Keratinocyte (primary cell): Measurements from ENCODE around the gene KLHDC3. TPM values are rescaled to one million over a fixed set of nuclear protein-coding genes. Genes with fewer than 3 reads are reported as not detected.

Experiments
- DNase-seq: peaks from one replicate; pipeline ENCODE4 v3.0.0-alpha.2; 2011; ENCODE audit warnings: low read depth, missing footprints, low spot score
- FAIRE-seq: peaks from 2 replicates; lab custom pipeline; 2011; peaks lifted over from hg19 to GRCh38; lab: Jason Lieb, UNC
- H2AFZ ChIP-seq: 2 replicates; pipeline ENCODE4 v1.6.0; 2012; ENCODE audit warnings: low read length, control low read depth, inconsistent platforms; ENCODE audit not compliant: control insufficient read depth
- H3K27ac ChIP-seq: 2 replicates; pipeline ENCODE4 v1.5.1; 2011; ENCODE audit warnings: low read length; ENCODE audit not compliant: control insufficient read depth, insufficient read depth
- H3K27me3 ChIP-seq: 3 replicates; pipeline ENCODE4 v1.6.0; 2011; ENCODE audit warnings: low read length; ENCODE audit not compliant: control insufficient read depth, insufficient read depth; ENCODE audit errors: extremely low read depth
- H3K36me3 ChIP-seq, 2 experiments: 2 replicates in 1 of 2; 3 replicates in 1 of 2; pipeline ENCODE4 v1.5.1; 2011; ENCODE audit warnings: low read length in 2 of 2, mild to moderate bottlenecking in 1 of 2; ENCODE audit not compliant: control insufficient read depth in 2 of 2, insufficient read depth in 2 of 2; ENCODE audit errors: extremely low read depth in 1 of 2
- H3K4me1 ChIP-seq: 3 replicates; pipeline ENCODE4 v1.5.1; 2011; ENCODE audit warnings: low read length; ENCODE audit not compliant: control insufficient read depth, insufficient read depth; ENCODE audit errors: extremely low read depth
- H3K4me2 ChIP-seq: 3 replicates; pipeline ENCODE4 v1.6.0; 2011; ENCODE audit warnings: low read depth, low read length; ENCODE audit not compliant: control insufficient read depth, insufficient read depth; ENCODE audit errors: extremely low read depth
- H3K4me3 ChIP-seq, 3 experiments: fragments of 200-600 bp in 1 of 3; sonication (generic) in 1 of 3; 2 replicates in 2 of 3; 3 replicates in 1 of 3; pipeline ENCODE4 v1.5.1; 2011 to 2016; ENCODE audit warnings: low read length in 3 of 3, mild to moderate bottlenecking in 3 of 3, control low read depth in 2 of 3, inconsistent platforms in 1 of 3, low read depth in 1 of 3, mixed read lengths in 1 of 3, mixed run types in 1 of 3, moderate library complexity in 1 of 3; ENCODE audit not compliant: control insufficient read depth in 2 of 3, insufficient read depth in 2 of 3; ENCODE audit errors: extremely low read depth in 1 of 3
- H3K79me2 ChIP-seq: 2 replicates; pipeline ENCODE4 v1.6.0; 2012; ENCODE audit warnings: low read length; ENCODE audit not compliant: control insufficient read depth, insufficient read depth
- H3K9ac ChIP-seq: 3 replicates; pipeline ENCODE4 v1.6.0; 2011; ENCODE audit warnings: low read length; ENCODE audit not compliant: control insufficient read depth, insufficient read depth; ENCODE audit errors: extremely low read depth
- H3K9me1 ChIP-seq: 3 replicates; pipeline ENCODE4 v1.6.0; 2011; ENCODE audit warnings: low read length; ENCODE audit not compliant: control insufficient read depth, insufficient read depth; ENCODE audit errors: extremely low read depth
- H3K9me3 ChIP-seq: 2 replicates; pipeline ENCODE4 v1.5.1; 2012; ENCODE audit warnings: low read depth, low read length; ENCODE audit not compliant: control insufficient read depth
- H4K20me1 ChIP-seq: 3 replicates; pipeline ENCODE4 v1.6.0; 2011; ENCODE audit warnings: low read length; ENCODE audit not compliant: control insufficient read depth, insufficient read depth; ENCODE audit errors: extremely low read depth
- EZH2 ChIP-seq: IDR thresholded peaks from one replicate; pipeline ENCODE4 v1.6.1; 2012; ENCODE audit warnings: inconsistent platforms, mild to moderate bottlenecking, low read length, moderate library complexity
- dilution Hi-C: fragments of 300-500 bp; cut with MboI; formaldehyde crosslinking; loops from one replicate; pipeline ENCODE4 v1.7.0; 2020; ENCODE audit warnings: low sequenced_read_pairs; ENCODE audit not compliant: extremely low pct_ligation_motif_present
- polyA plus RNA-seq, 5 experiments: library from polyadenylated mRNA; depleted of rRNA in 3 of 5; stranded (reverse) in 3 of 5; stranded (forward) in 1 of 5; unstranded in 1 of 5; fragments of >200 nt; gene quantifications; 1 replicate in 1 of 5; 2 replicates in 3 of 5; 3 replicates in 1 of 5; pipeline versions ENCODE4 v1.2.1 to v1.2.3, GENCODE V29; 2011 to 2012; ENCODE audit warnings: missing spikeins in 2 of 5, low read depth in 1 of 5, low replicate concordance in 1 of 5
- TF ChIP-seq, protein P1 (sequence below), 3 experiments: IDR thresholded peaks in 1 of 3; conservative IDR thresholded peaks in 1 of 3; optimal IDR thresholded peaks in 1 of 3; 2 replicates in 2 of 3; 3 replicates in 1 of 3; pipeline versions ENCODE3 to v1.5.1; 2011; ENCODE audit warnings: low read length in 3 of 3, mild to moderate bottlenecking in 3 of 3, moderate library complexity in 2 of 3, control low read depth in 1 of 3, inconsistent platforms in 1 of 3; ENCODE audit not compliant: insufficient read depth in 2 of 3; ENCODE audit errors: extremely low read depth in 1 of 3

Gene KLHDC3
- polyA plus RNA-seq, 1 donor (not counting 4 experiments of a cell fraction or from before 2014, with no cell fraction given): 24.8 TPM

GRCh38 chr6:43054206-43054943 is 40.3 kb downstream of the KLHDC3 start:
- peak overlapping the region; percentile 94 for H3K9ac ChIP-seq
- H3K4me3 ChIP-seq: peak overlapping the region in 2 of 3 experiments; percentile 90 to 94
- FAIRE-seq (no peak), DNase-seq (no peak)
- H3K9me1 ChIP-seq: no peaks in the 10 kb centered on the region
- H3K9me3 ChIP-seq: no peaks in the 10 kb centered on the region
- peaks cover 14 to 22% of the 10 kb centered on the region in 2 experiments for H3K36me3 ChIP-seq
- no peak overlapping the region for H2AFZ ChIP-seq
- TF ChIP-seq, protein P1, sequence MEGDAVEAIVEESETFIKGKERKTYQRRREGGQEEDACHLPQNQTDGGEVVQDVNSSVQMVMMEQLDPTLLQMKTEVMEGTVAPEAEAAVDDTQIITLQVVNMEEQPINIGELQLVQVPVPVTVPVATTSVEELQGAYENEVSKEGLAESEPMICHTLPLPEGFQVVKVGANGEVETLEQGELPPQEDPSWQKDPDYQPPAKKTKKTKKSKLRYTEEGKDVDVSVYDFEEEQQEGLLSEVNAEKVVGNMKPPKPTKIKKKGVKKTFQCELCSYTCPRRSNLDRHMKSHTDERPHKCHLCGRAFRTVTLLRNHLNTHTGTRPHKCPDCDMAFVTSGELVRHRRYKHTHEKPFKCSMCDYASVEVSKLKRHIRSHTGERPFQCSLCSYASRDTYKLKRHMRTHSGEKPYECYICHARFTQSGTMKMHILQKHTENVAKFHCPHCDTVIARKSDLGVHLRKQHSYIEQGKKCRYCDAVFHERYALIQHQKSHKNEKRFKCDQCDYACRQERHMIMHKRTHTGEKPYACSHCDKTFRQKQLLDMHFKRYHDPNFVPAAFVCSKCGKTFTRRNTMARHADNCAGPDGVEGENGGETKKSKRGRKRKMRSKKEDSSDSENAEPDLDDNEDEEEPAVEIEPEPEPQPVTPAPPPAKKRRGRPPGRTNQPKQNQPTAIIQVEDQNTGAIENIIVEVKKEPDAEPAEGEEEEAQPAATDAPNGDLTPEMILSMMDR (optimal IDR thresholded peaks at IDR 0.05 in 1 of 3, IDR thresholded peaks at IDR 0.05 in 1 of 3, conservative IDR thresholded peaks at IDR 0.05 in 1 of 3; ENCODE audit: extremely low read depth in 1 of 3, insufficient read depth in 2 of 3, low read length in 3 of 3): no peak
- TF ChIP-seq EZH2: no peak
- dilution Hi-C loops: no loop called here
- H3K79me2 ChIP-seq: peaks cover 26% of the 10 kb centered on the region
- H3K4me1 ChIP-seq: peaks cover 23% of the 10 kb centered on the region
- no peaks in the 10 kb centered on the region for H3K27me3 ChIP-seq
- peak overlapping the region; percentile 86 for H3K27ac ChIP-seq
- peak overlapping the region; percentile 95 for H3K4me2 ChIP-seq
- no peaks in the 10 kb centered on the region for H4K20me1 ChIP-seq

DNA sequence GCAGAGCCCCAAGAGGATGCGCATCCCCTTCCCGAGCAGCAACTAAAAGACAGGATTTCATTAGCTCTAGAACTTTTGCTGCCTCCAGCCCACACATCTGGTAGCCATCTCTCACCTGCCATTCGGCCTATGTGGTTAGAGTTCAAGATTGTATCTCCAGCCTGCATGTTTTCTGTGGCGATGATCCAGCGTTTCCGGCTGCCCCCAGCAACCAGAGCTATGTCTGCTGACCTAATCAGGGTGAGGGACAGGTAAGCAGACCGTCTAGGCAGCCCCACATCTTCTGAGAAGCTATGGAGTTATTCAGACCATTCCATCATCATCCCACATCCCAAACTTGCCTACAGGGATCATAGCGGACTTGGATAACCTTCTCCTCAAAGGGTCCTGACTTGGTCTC is 41.9 kb downstream of the KLHDC3 start:
- no peak for DNase-seq
- peaks cover 7 to 19% of the 10 kb centered on the region in 2 experiments for H3K36me3 ChIP-seq
- no peaks in the 10 kb centered on the region for H3K27me3 ChIP-seq
- H2AFZ ChIP-seq: no peak overlapping the region
- no peak for TF ChIP-seq EZH2
- H3K27ac ChIP-seq: no peak overlapping the region
- no peaks in the 10 kb centered on the region for H3K9me1 ChIP-seq
- peaks cover 27% of the 10 kb centered on the region for H3K4me1 ChIP-seq
- H4K20me1 ChIP-seq: no peaks in the 10 kb centered on the region
- H3K4me2 ChIP-seq: no peak overlapping the region
- no peak overlapping the region for H3K4me3 ChIP-seq
- FAIRE-seq: no peak
- H3K9me3 ChIP-seq: no peaks in the 10 kb centered on the region
- no peak overlapping the region for H3K9ac ChIP-seq
- peaks cover 26% of the 10 kb centered on the region for H3K79me2 ChIP-seq
- dilution Hi-C loops: no loop called here
